K562 (cell line): ENCODE data around the gene HMGN2. TPM values are rescaled to one million over a fixed set of nuclear protein-coding genes. Genes with fewer than 3 reads are reported as not detected.

Source experiments
- ASH1L ChIP-seq: fragments of 450-650 bp; IDR thresholded peaks from 2 replicates; pipeline ENCODE4 v1.6.1; 2018; ENCODE audit warnings: borderline replicate concordance, mild to moderate bottlenecking, low read depth; ENCODE audit not compliant: partially characterized antibody
- BCOR ChIP-seq: fragments of 450-650 bp; IDR thresholded peaks from 2 replicates; pipeline ENCODE4 v1.6.1; 2016
- CREB5 ChIP-seq: fragments of 250-450 bp; sonication (Bioruptor Pico); IDR thresholded peaks from 2 replicates; pipeline ENCODE4 v1.5.0; 2020; ENCODE audit warnings: mild to moderate bottlenecking
- CTCF ChIP-seq, 3 experiments: IDR thresholded peaks in 2 of 3; conservative IDR thresholded peaks in 1 of 3; 2 replicates each; pipeline ENCODE4 v1.5.1; 2011 to 2012; ENCODE audit warnings: low read length in 3 of 3, mild to moderate bottlenecking in 3 of 3, control low read depth in 2 of 3, improper control_type of control experiment in 1 of 3, inconsistent platforms in 1 of 3, low read depth in 1 of 3, mixed read lengths in 1 of 3, moderate library complexity in 1 of 3; ENCODE audit not compliant: insufficient read depth in 2 of 3
- MCM5 ChIP-seq: fragments of 450-650 bp; IDR thresholded peaks from 2 replicates; pipeline ENCODE4 v1.6.1; 2016; ENCODE audit warnings: low read depth
- NBN ChIP-seq: fragments of 450-650 bp; IDR thresholded peaks from 2 replicates; pipeline ENCODE4 v1.6.1; 2016; ENCODE audit warnings: low read depth, mild to moderate bottlenecking
- POLR2AphosphoS2 ChIP-seq: IDR thresholded peaks from 2 replicates; pipeline ENCODE4 v1.6.1; 2012; ENCODE audit warnings: low read length, improper control_type of control experiment
- PTRF ChIP-seq: fragments of 450-650 bp; IDR thresholded peaks from 2 replicates; pipeline ENCODE4 v1.6.1; 2016; ENCODE audit warnings: mild to moderate bottlenecking, missing genetic modification characterization, missing compliant biosample characterization
- RBM15 ChIP-seq: fragments of 200-400 bp; formaldehyde crosslinking; IDR thresholded peaks from 2 replicates; pipeline ENCODE4 v1.6.1; 2018; ENCODE audit warnings: mild to moderate bottlenecking, low read length, moderate library complexity; ENCODE audit not compliant: insufficient read depth
- RBM34 ChIP-seq: fragments of 200-400 bp; formaldehyde crosslinking; IDR thresholded peaks from 2 replicates; pipeline ENCODE4 v1.6.1; 2018; ENCODE audit warnings: low read length, borderline replicate concordance; ENCODE audit not compliant: insufficient read depth
- RNF219 ChIP-seq: fragments of 250-450 bp; sonication (Bioruptor Pico); IDR thresholded peaks from 2 replicates; pipeline ENCODE4 v1.5.0; 2022; ENCODE audit warnings: mild to moderate bottlenecking
- TBL1XR1 ChIP-seq, 2 experiments: IDR thresholded peaks; 2 replicates each; pipeline ENCODE4 v1.6.1; 2012; ENCODE audit warnings: improper control_type of control experiment in 2 of 2, low read length in 2 of 2, mild to moderate bottlenecking in 1 of 2
- XRCC3 ChIP-seq: fragments of 450-650 bp; IDR thresholded peaks from 2 replicates; pipeline ENCODE4 v1.6.1; 2017; ENCODE audit warnings: mild to moderate bottlenecking, moderate library complexity
- ZBTB33 ChIP-seq: sonication (generic); formaldehyde crosslinking; IDR thresholded peaks from 2 replicates; pipeline ENCODE4 v1.8.1; 2023; ENCODE audit warnings: mild to moderate bottlenecking, missing genetic modification reagents
- ZBTB7A ChIP-seq: IDR thresholded peaks from 2 replicates; pipeline ENCODE4 v1.6.1; 2011; ENCODE audit warnings: low read depth, mild to moderate bottlenecking, low read length, moderate library complexity, borderline replicate concordance; ENCODE audit not compliant: control insufficient read depth
- ZBTB9 ChIP-seq: fragments of 450-650 bp; formaldehyde crosslinking; IDR thresholded peaks from 2 replicates; pipeline ENCODE4 v1.4.0; 2020; ENCODE audit warnings: mild to moderate bottlenecking, moderate library complexity
- ZNF77 ChIP-seq: fragments of 250-450 bp; sonication (Bioruptor Pico); IDR thresholded peaks from 2 replicates; pipeline ENCODE4 v1.5.0; 2020
- polyA plus RNA-seq, 8 experiments: library from polyadenylated mRNA; depleted of rRNA in 4 of 8; stranded (reverse) in 5 of 8; unstranded in 3 of 8; fragments of >200 nt; fragmentation: Nextera tagmentation in 2 of 8; fragmentation: Illumina TruSeq in 1 of 8; extraction: Ambion mirVana in 2 of 8; extraction: Trizol in 1 of 8; gene quantifications; 2 replicates each; pipeline versions ENCODE4 v1.2.1 to v1.2.3, GENCODE V29; 2011 to 2014; ENCODE audit warnings: inconsistent platforms in 1 of 8, missing spikeins in 1 of 8
- total RNA-seq, 7 experiments: library from RNA; depleted of rRNA in 6 of 7; stranded (reverse); fragments of >200 nt in 6 of 7; fragmentation: Illumina TruSeq in 2 of 7; extraction: Trizol in 2 of 7; gene quantifications; 2 replicates each; pipeline versions ENCODE4 v1.2.1 to v1.2.3, GENCODE V29; 2011 to 2021; ENCODE audit warnings: low replicate concordance in 1 of 7

HMGN2 gene
- total and polyA plus RNA-seq, 9 of the 15 experiments (the other 6 are each of a cell fraction or from before 2014, with no cell fraction given), result 370 to 1,354 (median 965) TPM

GRCh38 chr1:26471498-26472319 lies 531 bp upstream of the HMGN2 start (continued):
- TF ChIP-seq CREB5 (CRISPR knock-in tag) (no peak), NBN (no peak), ZBTB7A (peak; percentile 48), PTRF (tag) (no peak), ASH1L (no peak), ZBTB9 (CRISPR knock-in tag) (0 out of 2 replicates have a peak, but pooled peaks have one; percentile 35), RNF219 (no peak), BCOR (no peak; the same call in 1 of the 2 replicates), ZBTB33 (CRISPR knock-in tag) (no peak), RBM34 (no peak), TBL1XR1 (IDR thresholded peaks at IDR 0.05; ENCODE audit: low read length in 2 of 2) (no peak), RBM15 (no peak), XRCC3 (no peak), POLR2AphosphoS2 (peak; percentile 68; the same call in 1 of the 2 replicates), ZNF77 (CRISPR knock-in tag) (no peak), MCM5 (no peak), CTCF (IDR thresholded peaks at IDR 0.05 in 2 of 3, conservative IDR thresholded peaks at IDR 0.05 in 1 of 3; ENCODE audit: insufficient read depth in 2 of 3, low read depth in 1 of 3, low read length in 3 of 3) (peak in 2 of 3 experiments; percentile 12 to 22; a peak in 2 of 6 replicates)
